HG03520 (cell line): ENCODE measurements around the gene ANKS1A.

Experiments
- ATAC-seq: cut with Tn5 transposase; IDR thresholded peaks from one replicate; pipeline ENCODE4 v1.9.1; 2021; ENCODE audit warnings: mild to moderate bottlenecking, moderate library complexity; ENCODE audit not compliant: unreplicated experiment

ANKS1A gene

DNA sequence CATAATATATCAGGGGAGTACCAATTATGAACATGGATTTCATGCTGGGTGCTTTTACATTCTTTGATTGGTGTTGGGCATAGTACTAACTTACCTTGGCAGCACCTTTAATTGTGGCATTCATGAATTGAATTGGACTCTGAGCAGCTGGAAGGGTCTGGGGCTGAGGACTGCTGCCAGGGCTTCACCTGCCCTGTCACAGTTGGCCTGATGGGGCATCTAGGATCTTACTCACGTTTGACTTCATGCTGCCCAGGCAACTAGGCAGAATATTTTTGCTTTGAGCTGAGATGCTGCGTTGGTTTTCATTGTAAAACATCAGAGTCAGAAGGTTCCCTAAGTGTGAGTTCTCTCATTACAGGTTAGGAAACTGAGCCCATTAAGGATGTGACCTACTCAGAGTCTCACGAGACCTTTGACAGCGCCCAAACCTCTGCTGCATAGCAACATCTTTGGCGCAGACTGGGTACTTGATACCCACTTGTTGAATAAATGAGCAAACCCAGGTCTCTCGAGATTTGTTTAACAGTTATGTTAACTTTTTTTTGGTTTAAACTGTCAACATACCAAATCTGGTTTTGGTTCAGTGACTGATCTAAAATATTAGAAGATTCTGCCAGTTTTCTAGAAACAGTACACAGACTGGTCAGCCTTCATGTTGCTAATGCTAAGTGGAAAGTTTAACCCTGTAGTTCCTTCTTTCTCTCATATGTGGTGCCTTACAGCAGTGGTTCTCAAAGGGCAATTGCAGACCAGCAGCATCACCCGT is 147.2 kb downstream of the ANKS1A start:
- no peak for ATAC-seq

DNA sequence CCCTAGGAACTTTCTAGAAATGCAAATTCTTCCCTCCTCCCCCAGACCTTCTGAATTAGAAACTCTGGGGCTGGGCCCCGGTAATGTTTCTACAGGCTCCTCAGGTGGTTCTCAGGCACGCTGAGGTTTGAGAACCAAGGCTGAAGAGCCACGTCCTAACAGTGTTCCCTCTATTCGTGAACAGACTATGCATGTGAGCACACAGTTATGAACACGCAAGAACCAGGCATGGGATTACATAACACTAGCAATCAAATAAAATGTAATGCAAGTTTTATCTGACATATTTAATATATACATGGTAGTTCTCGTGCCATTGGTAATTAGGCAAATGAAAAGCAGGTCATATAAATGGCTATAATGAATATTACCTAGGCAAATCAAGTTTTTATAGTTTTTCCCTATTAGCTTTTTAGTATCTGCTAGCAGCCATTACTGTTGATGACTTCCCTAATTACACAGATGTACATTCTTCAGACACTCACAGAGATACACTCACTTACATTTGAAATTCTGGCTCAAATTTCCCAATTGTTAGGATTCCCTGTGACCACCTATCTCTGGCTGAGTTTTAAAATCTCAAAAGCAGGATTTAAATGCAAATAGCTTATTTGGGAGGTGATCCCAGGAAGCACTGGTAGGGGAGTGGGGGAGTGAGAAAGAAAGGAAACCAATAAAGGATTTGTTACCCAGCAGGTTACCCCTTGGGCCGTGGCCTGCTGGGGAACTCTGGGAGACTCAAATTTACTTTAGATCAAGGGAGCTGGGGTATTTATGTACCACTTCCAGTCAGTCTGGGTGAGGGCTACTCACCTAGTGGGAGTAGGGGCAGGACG is 148.0 kb downstream of the ANKS1A start:
- no peak for ATAC-seq

DNA sequence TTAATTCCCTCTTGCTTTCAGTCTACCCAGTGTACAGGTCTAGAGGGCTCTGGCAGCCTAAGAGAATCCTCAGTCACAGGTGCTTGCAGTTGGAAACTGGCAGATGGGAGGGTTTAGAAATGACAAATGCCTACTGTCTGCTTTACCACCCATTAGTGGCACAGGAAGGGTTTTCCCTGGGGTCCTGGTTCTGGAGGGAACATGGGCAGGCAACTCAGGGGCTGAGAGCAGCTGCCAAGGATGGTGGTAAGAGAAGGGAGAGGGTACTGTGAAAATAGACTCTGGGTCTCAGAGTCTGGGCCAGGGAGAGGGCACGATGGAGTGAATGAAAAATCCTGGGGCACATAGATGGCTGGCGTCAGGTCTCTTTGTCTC is 148.6 kb downstream of the ANKS1A start:
- no peak for ATAC-seq

DNA sequence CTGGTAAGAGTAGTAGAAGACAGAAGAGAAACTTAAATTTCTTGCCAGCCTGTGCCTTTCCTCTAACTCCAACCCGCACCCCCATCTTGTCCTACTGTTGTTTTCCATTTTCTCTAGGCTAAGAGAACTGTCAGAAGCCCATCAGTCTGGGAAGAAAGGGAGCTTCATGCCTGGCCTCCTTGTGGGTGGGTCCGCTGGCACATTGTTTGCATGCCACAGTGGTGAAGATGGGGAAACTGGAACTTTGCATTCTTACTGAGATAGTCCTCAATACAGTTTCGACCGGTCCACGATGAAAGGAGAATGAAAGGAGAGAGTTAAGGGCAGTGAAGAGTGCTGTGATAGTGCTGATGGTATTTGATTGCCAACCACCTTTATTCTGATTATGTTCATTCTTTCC is 149.0 kb downstream of the ANKS1A start:
- no peak for ATAC-seq

DNA sequence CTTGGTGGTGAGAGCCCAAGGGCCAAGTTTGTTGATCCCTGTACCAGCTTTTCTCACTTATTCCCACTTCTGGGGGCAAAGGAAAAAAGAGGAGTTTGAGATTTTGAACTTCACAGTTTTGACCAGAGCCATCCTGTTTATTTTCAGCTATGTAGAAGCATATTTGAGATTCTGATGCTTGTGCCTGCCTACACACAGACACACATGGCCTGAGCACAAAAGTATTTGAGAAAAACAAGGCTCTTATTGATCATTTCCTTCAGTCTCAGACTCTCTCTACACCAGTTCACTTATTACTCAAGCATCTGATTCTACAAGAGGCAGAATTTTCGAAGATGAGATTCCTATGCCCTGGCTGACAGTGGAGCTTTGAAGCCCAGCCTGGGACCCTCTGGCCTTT is 151.3 kb downstream of the ANKS1A start:
- ATAC-seq = no peak

DNA sequence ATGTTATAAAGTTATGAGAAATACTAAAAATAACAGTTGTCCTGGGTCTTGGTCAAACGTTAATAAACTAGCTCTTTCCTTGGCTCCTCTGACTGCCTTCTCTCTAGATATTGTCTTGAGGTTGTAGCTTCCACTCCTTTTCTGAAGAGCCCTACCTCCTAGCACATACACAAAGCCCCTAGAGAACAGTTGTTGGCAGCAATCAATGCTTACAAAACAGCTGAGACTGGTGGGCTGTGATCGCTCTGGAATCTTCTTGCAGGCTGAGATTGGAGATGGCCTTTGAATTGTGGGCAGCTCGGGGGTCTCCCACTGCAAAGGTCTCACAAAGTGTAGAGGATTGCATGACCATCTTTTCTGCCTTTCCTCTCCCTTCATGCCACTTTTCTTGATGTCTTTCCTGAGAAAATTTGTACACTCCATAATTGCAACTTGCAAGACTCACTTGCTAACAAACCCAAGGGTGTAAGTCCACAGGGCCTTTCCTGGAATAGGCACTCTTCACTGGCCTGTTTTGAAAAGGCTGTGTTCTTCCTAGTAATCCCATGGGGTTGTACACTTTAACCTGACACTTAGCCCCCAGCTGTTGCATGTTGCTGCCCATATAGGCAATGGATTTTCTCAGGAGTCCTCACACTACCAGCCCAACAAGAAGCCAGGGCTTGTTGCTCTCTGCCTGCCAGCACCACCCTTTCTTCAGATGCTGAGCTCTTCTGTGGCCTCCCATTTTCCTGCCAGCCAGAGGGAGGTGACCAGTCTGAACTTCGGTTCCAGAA is 152.2 kb downstream of the ANKS1A start:
- ATAC-seq = no peak

DNA sequence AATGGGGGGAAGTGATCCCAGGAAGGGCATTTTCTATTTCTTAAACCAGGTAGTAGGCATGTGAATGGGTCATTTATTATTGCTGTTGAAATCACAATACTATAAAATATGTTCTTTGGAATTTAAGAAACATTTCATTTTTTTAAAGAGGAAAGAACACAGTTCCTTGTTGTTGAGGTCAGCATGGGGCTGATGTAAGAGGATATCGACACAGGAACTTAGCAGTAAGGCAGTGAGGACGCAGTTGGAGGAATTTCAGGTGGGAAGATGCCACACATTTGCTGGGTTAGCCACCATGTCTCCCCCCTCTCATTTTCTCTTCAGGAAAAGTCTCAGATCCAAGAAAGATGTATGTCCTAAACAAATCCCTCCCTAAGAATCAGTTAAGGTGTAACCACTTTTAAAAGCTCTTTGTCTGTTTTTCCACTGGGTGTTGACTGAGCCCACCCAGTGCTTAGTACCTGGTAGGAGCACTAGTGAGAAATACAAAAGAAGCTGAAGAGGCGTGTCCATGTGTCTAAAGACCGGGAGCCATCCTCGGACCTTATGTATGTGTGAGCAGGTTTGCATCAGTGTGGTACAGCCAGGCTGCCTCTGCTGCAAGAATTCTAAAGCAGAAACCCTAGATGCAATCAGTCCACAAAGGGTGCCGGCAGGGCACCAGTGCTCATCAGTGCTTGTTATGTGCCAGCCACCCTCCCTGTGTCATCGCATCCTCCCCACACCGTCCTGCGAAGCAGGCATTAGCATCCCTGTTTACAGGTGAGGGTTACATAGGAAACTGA is 153.2 kb downstream of the ANKS1A start:
- ATAC-seq = no peak

DNA sequence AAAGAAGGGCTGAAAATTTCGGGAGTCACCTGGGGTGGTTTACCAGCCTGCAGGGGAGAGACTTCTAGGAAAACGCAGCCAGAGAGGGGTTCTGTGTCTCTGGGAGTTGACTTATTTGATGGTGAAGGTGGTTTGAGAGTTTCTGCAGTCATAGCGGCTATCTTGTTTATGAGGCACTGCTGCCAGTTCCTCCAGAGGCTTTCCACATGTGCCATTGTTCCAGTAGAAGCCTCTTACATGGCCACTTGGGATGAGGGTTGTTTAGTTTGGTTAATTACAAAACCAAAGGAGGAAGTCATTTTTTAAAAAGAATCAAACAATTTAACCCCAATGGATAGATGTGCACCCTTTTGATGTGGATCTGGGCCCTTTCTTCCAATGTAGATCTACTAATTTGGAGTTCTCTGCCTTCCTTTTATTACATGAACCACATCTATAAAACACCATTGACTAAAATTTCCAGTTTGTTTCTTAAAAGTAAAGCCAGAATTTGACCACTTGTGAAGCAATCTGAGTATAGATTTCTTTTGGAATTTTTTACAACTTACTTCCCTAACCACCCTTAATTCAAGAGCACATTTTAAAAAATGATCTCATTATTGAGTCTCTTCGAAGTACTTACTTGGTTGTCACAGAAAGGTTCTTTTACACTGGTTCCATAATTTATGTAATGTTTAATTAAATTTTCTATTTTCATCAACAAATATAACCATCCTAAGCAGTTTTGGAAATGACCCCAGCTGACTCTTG is 154.5 kb downstream of the ANKS1A start:
- ATAC-seq = no peak

DNA sequence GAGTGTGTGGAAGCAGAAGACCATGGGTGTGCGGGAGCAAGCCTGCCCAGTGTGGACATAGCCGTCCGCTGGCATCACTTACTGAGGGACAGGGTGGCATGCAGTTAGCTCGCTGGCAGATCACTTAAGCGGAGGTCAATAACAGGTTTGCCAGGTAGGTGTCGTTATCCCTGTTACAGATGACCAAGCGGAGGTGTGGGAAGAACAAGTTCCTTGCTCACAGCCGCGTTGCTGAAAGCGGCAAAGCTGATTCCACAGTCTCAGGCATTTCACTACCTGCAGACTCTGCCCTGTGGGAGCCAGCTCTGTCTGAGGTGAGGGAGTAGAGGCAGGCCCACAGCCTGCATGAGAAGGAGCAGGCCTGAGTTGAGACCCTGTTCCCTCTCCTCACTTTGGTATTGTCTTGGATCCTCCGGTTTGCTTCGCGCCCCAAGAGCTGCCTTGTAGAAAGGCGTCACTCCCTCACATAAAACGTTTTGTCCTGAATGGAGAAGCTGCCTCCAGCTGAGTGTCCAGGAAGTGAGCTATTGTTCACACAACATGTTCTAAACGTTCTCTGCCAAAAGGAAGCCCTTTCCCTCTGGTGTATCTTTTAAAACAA is 155.2 kb downstream of the ANKS1A start:
- no peak for ATAC-seq

DNA sequence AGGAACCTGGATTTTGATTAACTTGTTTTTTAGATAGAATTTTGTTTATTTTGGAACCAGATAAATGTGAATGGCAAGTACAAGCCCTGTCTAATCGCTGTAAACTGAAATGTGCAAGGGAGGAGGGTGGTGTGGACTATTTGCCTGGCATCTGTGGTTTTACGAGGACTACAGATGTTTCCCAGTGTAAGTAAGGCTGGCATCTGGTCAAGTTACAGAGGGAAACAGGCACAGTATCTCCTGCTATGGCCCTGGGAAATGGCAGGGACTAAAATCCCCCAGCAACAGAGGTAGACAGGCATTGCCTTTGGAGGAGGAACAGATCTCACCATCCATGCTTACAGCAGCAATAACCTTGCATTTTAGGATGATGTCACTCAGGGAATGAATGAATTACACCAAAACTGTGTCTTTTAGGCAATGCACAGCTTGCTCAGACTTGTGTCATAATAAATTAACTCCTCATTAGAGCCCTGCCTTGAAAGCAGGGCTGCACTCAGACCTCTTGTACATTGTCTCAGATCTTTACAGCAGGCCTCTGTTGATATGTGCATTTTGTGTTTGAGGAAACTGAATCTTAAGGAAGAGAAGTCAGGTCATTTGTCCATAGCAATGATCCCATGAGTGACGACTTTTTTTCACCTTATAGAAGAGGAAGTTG is 155.8 kb downstream of the ANKS1A start:
- no peak for ATAC-seq

DNA sequence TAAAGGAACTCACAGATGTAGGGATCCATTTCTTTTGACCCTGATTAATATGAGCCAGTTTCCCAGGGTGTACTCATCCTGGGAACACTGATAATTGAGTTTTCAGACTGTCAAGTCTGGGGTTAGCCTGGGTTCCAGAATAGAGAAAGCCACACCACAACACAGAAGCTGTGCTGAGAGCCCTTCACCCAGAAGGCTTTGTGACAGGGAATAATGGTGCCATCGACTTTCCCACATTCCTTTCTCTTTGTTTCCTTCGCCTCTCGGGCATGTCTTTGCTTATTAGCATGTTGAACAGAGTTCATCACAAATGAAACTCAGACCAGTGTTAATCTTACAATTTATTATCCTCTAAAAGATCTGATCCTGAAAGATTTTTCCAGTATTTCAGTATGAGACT is 157.0 kb downstream of the ANKS1A start:
- no peak for ATAC-seq

DNA sequence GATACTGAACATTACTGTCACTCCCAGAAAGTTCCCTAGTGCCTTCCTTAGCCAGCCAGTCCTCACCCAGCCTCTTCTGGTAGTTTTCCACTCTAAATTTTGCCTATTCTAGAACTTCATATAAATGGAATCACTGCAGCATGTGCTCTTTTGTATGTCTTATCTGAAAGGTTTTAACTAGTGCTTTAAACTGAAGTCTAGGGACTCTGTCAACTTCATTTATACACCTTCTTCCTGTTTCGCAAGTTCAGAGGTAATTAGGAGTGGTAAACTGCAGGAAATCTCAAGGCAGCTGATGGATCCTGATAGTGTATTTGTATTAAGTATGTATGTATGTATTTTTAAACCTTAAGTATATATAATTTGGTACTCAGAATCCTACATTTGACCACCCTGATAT is 157.8 kb downstream of the ANKS1A start:
- no peak for ATAC-seq

DNA sequence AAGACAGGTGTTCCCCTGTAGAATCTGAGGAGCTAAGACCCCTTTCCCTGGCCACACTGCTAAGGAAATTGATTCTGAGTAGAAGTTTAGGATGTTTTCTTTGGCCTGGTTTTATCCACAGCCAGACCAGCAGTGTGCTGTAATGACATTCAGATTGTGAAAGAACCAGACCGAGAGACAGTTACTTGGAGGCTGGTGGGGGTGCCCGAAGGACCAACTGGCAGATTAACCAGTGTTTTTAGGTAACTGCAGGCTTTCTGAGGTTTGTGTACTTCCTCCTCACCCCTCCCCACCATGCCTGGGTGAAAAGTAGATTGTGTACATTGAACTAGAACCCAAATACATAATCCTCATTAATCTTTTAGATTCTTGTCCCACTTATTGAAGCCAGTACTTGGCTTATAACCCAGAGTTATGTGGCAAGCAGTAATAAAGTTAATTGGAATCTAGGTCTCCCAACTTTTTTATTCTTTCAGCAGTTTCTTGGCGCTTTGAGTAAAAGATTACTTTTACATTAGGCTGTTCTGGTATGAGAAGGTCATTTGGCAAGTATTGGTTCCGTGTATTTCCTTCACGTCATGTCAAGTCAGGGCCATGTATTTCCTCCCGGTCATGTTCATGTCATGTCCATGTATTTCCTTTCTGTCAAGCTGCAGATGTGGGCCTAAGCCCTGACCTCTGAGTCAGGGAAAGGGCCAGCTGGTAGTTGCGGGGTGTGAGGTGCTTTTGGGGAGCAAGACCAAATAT is 158.4 kb downstream of the ANKS1A start:
- no peak for ATAC-seq

DNA sequence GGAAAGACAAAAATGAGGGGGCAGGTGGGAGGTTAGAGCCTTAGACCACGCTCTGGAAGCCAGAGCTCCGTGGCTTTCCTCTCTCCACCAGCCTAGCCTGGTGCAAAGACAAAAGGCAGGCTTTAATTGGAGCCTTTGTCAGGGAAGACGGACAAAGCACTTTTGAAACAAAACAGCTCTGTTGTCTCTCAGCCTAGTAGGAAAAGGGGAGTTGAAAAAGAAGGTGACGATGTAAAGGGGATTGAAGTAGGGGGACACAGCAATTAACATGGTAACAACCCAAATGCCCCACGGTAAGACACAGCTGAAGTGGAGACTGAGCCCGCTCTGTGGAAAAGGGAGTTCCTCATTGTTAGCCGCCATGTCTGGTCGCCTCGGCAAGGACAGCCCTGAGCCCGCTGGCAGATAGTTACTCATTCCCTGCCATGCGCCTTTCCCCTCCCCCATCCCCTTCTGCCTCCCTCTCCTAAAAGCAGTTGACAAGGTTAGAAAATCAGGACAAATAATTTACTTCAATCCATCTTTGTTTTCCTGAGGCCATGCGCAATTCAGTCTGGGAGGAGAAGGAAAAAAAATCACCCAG is 159.1 kb downstream of the ANKS1A start:
- ATAC-seq = no peak

DNA sequence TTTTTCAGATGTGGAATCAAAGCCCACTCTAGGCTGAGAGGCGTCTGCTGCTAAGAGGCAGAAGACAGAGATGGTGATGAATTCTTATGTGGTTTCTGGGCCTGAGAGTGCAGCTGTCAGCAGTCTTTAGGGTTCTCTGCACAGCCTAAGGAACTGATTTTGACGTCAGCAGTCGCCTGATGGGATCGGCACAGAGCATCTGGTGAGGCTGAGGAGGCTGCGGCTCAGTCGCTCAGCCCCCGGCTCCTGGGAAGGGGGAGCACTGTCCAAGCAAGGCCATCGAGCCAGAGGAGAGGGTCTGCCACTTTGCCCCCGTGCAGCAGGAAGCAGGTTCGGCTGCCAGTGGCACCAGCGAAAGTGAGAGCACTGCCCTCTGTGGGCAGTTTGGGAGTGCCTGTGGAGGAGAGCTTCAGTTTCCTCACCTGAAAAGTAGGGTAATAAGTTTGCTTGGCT is 159.6 kb downstream of the ANKS1A start:
- ATAC-seq = no peak

DNA sequence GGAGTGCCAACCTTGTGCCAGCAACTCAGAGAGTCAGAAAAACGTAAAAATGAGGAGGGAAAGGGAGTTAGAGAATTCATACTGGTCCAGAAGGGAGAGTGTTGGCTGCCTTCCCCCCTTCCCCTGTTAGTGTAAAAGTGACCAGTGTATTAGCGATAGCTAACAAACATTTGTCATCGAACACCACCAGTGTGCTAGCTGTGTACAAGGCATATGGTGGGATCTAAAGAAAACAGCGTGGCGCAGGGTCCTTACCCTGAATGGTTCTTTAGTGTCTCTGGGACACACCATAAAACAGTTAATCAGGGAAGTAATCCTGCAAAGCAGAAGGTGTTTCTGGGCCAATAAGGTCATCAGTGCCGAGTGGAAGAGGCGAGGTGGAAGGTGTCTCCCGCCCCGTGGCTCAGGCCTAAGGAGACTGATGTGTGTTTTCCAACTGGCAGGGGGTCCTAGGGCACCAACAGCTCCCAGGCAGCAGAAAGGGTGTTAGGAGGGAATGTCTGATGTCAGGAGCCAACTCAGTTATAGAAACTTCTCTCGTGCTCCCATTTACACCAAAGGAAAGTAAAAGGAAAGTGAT is 160.2 kb downstream of the ANKS1A start:
- ATAC-seq = no peak

DNA sequence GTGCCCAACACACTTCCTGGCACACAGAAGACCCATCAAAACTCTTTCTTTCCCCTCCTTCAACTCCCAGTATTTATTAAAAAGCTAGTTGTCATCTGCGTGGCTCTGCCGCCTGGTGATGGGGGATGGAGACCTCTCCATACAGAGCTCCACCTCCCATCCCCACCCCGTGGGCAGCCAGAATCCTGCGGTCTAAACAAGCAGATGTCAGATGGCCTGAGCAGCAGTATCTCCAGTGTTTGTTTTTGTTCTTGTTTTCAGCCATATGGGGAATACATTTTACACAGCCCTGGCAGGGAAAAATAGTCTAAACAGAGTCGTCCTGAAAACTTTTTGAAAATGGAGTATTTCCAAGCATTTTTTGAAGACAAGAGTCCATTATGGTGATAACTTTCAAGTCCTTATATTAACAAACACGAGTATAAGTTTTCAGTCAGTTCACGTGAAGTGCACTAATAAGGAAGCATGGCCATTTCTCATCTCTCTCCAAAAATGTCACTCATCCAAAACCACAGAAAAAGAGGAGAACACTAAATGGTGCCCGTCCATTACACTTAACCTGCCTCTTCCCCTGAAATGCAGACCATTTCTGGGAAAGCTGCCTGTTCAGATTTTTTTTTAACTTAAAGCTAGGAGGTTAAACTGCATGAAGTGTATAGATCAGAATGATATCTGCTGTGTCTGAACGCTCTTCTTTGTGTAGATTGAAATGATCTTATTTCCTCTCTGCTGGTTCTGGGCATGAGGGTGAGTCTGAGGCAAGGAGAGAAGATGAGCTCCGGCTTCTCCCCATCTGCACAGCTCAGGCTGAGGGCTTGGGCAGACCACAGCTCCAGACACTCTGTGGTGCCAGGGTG is 161.1 kb downstream of the ANKS1A start:
- no peak for ATAC-seq
